Stimulated activated CD4-positive, alpha-beta T cell treated with anti-CD3 and anti-CD28 coated beads, Interleukin-12 subunit alpha, Interleukin-12 subunit beta, amount 100 ng/mL, for 24 hours (primary cell): ENCODE measurements around the gene TEX52.
A peak's percentile ranks its signal among the peaks of the same experiment; 100 is the strongest.

Experiments
- DNase-seq, 2 experiments: peaks; one replicate each; pipeline ENCODE4 v3.0.0-alpha.2; 2020; ENCODE audit warnings: low read depth in 2 of 2

Gene TEX52

GRCh38 chr12:2832550-2833127 is 24.2 kb downstream of the TEX52 start:
- no peak for DNase-seq

GRCh38 chr12:2829275-2829674 is 27.6 kb downstream of the TEX52 start:
- no peak for DNase-seq

- DNase-seq: no peak
These were observed 29.9 kb downstream of the TEX52 start for GRCh38 chr12:2826721-2827515.

GRCh38 chr12:2826036-2826435 is 30.8 kb downstream of the TEX52 start:
- DNase-seq: no peak

GRCh38 chr12:2825132-2825531 is 31.7 kb downstream of the TEX52 start:
- DNase-seq: no peak

- no peak for DNase-seq
These were observed 32.3 kb downstream of the TEX52 start for GRCh38 chr12:2824541-2824940.

- no peak for DNase-seq
These were observed 33.4 kb downstream of the TEX52 start for GRCh38 chr12:2823483-2823882.

GRCh38 chr12:2820432-2820831 is 36.4 kb downstream of the TEX52 start:
- DNase-seq: no peak

GRCh38 chr12:2819810-2820209 is 37.0 kb downstream of the TEX52 start:
- no peak for DNase-seq

- DNase-seq: peak in 1 of 2 experiments; percentile 48
These were observed 43.3 kb downstream of the TEX52 start for GRCh38 chr12:2813214-2814185.

- peak; percentile 90 to 96 for DNase-seq
These were observed 44.3 kb downstream of the TEX52 start, which contains the start of gene ITFG2 for GRCh38 chr12:2812290-2813213. ITFG2 (plus strand) TSS chr12:2812668; CDS start chr12:2812761, 93 bp downstream.

GRCh38 chr12:2811801-2812200 is 45.0 kb downstream of the TEX52 start:
- DNase-seq: no peak

- DNase-seq: no peak
These were observed 50.1 kb downstream of the TEX52 start for GRCh38 chr12:2806700-2807099.

- no peak for DNase-seq
These were observed 51.7 kb downstream of the TEX52 start for GRCh38 chr12:2805143-2805520.

GRCh38 chr12:2804393-2805142 is 52.3 kb downstream of the TEX52 start:
- DNase-seq: no peak

- DNase-seq: no peak
These were observed 53.0 kb downstream of the TEX52 start for GRCh38 chr12:2803635-2804392.

GRCh38 chr12:2801044-2801783 is 55.6 kb downstream of the TEX52 start:
- no peak for DNase-seq

GRCh38 chr12:2800046-2800570 is 56.7 kb downstream of the TEX52 start:
- no peak for DNase-seq
